ENCODE data around the gene ARMCX2.
A peak's percentile ranks its signal among the peaks of the same experiment; 100 is the strongest.
"Not testable (repeated sequence)": the region's sequence is repeated elsewhere in the genome, so short reads cannot be mapped to it uniquely, and the experiment has no call there.

ARMCX2 gene

DNA sequence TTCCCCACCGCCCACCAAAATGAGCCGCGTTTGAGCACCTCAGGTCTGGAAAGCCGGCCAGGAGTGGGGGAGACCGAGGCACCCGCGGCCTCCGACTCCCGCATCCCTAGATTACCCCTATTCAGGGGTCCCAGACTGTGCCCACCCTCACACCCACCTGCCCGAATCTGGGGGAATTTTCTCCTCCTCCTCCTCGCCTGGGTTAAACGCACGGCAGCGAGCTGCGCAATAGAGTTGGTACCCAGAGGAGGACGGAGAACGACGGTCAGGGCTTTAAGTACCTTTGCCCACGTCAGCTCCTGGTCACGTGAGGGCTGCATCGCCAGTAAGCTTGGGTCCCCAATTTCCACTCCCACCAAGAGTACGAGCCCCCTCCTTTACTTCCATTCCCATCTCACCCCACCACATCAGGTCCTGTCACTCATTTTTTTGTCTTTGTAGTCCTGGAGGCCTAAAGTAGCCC lies at the start of gene ARMCX2:
ARMCX2 (minus strand) TSS at position 250 of the 463 bp plus-strand sequence. CDS start 2,262 bp downstream, outside the sequence.
- DNase-seq (ENCODE audit: low spot score), result peak; percentile 65

DNA sequence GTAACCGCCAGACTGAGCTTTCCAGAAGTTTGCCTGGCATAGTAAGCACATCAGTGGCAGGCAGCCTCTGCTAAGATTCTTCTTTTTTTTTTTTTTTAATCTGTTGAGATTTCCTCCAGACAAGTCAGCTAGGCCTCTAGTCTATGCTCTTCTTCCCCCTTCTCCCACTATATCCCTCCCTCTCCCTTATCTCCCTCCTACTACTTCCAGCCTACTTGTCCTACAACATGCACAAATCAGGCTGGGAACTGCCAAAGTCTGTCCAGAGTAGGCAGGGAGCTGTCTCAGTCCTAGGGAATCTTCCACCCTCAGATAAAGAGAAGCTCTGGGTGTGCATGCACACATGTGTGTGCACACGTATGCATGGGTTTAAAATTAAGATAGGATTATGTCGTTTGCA lies 49.7 kb upstream of the ARMCX2 start:
- DNase-seq (ENCODE audit: low spot score), result no peak

DNA sequence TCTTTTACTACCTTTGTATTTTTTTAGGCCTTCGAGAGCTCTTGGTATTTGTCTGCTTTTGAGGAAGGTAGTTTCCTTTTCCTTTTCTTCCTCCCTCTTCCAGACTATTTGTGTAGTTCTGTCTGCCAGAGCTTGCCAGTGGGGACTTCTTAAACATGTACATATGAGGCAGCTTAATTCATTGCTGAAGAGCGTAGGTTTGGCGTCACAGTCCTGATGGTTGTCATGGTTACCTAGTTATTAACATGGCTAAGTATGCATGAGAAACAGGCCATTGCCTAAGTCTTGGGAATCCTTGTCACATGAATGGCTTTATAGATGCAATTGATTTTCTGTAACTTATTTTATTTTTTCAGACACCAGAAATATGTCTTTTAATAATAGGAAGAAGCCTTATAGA lies 48.5 kb upstream of the ARMCX2 start:
- no peak for DNase-seq (ENCODE audit: low spot score)

DNA sequence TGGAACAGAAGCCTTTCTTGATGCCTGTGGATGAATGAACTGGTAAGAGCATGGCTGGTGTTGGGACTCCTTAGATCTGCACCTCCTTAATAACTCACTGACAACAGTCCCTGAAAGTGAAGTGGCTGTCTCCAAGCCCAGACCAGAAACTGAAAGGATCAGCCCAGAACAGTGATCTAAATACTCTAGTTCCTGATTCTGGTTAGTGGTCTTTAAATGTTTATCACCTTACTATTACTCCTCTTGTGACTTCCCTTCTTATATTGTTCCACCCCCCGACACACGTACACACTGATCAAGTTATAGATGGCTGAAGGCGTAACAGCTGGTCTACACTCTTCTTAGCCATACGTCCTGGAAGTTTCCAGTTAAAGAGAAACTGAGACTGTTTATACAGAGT lies 33.8 kb upstream of the ARMCX2 start:
- DNase-seq (ENCODE audit: low spot score), result peak; percentile 0

DNA sequence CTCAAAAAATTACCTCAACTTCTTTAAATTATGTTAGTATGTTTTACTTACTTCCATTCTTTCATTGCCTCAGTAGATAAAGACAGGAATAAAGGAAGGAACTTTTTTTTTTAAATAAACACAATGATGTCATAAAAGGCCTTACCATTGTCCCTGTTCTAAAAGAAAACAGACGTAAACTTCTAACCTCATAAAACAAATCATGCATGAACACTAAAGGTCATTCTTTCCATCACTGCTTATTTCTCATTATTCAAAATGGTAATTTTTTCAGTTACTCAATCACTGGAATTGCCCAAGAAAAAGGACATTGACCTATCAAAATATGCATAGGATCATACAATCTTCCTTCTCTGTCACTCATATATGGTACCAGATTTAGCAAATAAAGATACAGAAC lies 32.2 kb upstream of the ARMCX2 start:
- no peak for DNase-seq (ENCODE audit: low spot score)

DNA sequence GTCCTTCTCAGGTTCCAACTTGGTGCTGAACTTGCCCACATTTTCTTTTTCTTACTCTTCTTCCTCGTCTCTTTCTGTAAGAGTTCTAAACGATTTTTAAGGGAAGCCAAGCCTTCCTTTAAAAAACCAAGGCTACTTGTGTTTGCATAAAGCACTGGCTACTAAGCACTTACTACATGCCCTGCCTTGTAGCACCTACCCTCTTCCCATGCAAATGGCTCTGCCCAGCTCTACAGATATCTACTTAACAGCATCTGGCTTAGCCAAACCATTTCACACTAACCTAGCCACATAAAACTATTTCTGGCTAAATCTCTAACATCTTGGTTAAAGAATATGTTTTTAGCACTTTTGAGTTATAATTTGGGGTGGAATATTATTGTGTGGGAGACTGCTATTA lies 26.9 kb upstream of the ARMCX2 start:
- DNase-seq (ENCODE audit: low spot score), result no peak

DNA sequence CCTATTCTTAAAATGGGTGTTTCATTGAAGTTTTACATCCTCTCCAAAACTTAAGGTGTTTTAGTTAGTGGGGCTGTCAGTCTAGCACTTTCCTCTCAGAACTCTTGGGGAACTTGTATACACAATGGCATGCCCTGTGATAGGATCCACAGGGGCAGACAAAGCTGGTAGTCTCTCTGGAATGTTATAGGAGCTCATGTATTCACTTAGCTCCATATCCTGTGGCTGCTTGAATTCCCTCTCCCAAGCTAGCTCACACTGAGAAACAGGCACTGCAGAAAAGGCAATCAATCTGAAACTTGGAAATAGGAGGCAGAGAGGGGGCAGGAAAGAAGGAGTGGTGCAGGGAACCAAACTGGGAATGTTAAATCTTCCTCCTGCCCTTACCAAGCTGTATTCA lies 26.3 kb upstream of the ARMCX2 start:
- no peak for DNase-seq (ENCODE audit: low spot score)

DNA sequence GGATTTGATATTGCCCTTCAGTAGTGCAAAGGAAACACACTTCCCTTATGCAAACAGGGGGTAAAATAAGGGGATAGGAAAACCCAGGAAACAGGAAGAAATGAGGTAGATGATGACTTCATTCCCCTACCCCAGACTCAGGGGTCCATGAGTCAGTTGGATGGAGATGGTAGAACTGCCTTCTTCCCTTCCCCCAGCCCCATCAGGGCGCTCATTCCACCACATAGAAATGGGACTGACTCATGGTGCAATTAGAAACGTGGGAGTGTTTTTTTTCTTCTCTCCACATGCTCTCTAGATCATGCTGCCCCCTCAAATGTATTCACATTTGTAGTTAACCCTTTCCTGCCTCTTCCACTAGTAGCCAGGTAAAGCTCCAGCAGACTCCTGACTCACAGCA lies 23.1 kb upstream of the ARMCX2 start:
- DNase-seq (ENCODE audit: low spot score), result no peak

DNA sequence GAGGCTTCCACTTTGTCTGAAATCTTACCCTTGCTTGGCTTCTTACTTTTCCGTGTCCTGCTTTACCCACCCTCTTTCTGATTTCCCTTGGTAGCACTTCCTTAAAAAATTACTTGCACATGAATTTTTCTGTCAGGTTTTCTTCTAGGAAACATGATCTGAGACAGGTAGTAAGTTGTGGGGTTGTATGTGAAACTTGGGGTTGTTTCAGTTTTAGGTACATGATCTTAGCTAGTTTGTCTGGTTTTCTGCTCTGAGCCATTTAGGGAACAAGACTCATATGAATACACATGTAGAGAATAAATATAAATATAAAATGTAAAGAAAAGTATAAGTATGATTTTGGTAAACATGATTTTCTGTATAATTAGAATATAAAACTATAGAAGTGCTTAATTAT lies 17.4 kb upstream of the ARMCX2 start:
- no peak for DNase-seq (ENCODE audit: low spot score)

DNA sequence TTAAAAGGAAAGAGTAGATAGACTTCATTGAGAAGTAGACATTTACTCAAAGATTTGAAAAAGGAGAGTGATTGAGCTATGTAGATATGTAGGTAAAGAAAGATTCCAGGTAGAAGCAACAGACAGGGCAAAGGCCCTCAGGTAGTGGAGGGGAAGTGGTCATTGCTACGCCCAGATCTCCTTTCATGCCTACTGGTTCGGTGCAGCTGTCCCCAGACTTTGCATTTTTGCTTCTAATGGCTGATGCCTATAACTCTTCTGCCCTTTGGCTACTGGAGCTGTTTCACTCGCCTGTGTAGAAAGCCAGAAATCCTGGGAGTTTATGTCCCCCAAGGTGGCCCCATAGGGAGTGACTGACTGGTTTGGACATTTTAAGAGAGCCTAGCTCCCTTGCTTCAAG lies 16.9 kb upstream of the ARMCX2 start:
- no peak for DNase-seq (ENCODE audit: low spot score)

DNA sequence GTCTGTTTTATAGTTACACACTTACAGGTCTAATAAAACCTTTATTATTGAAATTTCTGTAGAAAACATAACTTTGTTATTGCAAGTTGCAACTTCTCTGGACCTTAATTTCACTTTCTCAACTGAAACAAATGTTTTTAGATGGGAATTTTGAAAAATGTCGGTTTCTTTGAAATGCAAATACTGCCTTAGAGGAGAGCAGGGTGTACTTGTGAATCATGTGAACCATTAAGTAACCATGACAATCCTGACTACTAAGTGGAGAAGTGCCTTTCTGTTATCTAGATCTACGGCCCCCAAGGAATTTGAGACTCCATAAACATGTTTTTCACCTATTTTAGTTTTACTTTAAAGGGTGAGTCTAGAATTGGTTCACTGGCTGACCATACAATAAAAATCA lies 8.5 kb upstream of the ARMCX2 start:
- DNase-seq (ENCODE audit: low spot score), result no peak

DNA sequence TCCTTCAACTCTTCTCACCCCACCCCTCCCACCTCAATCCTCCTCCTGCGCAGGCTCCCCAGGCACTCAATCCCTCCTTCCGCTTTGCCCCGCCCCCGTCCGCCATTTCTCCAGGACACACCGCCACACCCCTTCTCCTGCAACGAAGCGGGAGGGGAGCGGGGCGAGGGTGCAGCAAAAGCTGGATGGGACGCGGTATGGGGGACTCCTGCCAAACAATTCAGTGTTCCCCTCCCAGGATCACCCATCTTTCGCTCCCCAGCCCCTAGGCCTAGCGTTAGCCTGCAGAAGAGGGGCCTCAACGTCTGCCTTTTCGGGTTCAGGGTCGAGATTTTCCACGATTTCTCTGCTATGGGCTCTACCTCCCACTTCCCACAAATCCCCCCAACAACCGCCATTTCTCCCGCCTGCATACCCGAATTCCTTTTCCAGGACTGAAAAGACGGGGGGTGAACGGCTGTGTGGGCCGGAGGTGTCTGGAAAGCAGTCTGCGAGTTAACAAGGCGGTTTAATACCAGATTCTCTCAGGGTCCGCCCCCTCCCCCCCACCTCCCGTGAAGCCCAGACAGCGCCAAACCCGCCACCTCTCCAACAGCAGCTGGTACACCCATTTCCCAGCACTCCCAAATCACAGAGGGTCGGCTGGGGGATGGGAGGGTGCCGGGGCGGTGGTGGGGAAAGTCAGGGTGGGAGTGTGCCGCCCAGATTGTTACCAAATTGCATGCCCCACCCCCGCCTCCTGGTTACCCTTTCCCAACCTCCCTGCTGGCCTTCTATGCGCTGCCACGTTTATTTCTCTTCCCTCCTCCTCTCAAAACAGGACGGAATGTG lies 774 bp downstream of the ARMCX2 start:
- DNase-seq (ENCODE audit: low spot score), result peak; percentile 60

DNA sequence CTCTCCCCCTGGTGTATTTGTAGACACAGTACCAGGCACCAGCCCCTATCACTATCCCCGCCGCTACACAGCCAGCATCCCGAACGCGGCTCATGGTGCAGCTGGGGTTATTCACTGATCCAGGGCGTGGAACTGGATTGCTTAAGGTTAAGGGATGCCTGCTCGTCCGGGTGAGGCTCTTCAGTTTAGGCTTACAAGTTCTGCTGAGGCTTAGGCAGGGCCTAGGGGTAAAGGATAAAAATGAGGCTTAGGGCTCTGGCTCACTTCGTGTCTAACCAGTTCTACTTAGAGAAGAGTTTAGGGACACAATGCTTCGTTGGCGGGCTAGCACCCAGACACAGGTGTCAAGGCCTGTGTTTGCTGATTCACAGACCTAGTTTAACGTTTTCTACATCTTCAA lies 2.2 kb downstream of the ARMCX2 start:
- DNase-seq (ENCODE audit: low spot score), result no peak

DNA sequence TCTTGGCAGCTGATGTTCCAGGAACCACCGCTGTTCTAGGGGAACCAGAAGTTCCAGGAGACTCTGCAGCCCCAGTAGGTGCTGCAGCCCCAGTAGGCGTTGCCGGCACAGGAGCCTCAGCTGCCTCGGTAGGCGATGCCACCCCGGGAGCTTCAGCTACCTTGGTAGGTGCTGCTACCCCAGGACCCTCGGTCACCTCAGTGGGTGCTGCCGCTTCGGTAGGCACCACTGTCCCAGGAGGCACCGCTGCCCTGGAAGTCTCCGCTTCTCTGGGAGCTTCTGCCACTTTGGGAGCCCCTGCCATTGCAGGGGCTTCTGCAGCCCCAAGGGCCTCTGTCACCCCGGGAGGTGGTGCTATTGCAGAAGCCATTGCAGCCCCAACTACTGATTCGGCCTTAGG lies 2.8 kb downstream of the ARMCX2 start:
- DNase-seq (ENCODE audit: low spot score), result no peak

DNA sequence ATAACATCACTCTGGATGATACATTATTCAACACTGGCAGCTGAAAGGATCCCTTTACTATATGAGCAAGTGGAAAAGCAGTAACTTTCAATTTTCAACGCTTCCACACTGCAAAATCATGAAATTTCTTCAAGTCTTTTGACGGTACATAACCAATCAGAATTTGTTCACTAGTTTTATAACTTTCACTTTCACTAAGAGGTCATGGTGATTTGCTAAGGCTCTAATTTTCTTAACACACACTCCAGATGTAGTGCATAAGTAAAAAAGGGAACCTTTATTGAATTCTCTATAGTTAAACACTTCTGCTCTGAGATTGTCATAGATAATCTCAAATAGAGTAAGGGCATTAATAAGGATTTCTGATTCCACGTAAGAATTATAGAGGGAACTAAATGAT lies 4.1 kb downstream of the ARMCX2 start:
- DNase-seq (ENCODE audit: low spot score), result no peak

DNA sequence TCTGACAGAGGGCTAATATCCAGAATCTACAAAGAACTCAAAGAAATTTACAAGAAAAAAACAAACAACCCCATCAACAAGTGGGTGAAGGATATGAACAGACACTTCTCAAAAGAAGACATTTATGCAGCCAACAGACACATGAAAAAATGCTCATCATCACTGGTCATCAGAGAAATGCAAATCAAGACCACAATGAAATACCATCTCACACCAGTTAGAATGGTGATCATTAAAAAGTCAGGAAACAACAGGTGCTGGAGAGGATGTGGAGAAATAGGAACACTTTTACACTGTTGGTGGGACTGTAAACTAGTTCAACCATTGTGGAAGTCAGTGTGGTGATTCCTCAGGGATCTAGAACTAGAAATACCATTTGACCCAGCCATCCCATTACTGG lies 11.9 kb downstream of the ARMCX2 start:
- DNase-seq (ENCODE audit: low spot score), result not testable (repeated sequence)

DNA sequence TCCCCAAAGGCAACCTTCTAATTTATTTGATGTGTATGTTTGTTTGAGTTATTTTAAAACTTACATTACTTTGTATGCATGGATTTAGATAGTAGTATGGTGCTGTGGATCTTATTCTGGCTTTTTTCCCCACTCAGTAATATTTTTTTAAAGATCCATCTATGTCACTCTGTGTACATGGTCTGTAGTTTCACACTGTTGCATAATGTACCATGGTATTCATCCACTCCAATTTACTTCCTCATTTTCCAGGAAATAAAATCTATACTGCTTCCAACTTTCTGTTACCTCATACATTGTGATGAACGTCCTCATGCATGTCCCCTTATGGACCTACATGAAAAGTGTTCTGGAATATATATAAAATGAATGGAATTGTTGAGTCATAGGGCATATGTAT lies 17.6 kb downstream of the ARMCX2 start:
- DNase-seq (ENCODE audit: low spot score), result no peak

DNA sequence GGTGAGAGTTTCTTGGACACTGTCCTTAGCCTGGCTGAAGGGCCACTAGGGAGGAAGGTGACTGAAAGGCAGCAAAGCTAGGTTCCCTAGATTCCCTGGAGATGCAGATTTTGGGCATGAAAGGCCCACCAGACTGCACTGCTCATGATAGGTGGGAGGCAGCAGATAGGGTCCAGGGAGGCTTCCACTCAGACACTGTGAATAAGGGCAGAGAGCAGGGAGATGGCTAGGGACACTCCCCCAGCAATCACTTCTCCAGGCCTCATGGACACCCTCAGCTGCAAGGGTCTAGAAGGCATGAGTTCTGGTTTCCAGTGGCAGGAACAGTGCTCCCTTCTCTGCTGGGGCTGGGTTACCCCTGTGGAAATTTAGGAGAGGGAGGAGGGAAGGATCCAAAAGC lies 20.1 kb downstream of the ARMCX2 start:
- no peak for DNase-seq (ENCODE audit: low spot score)

DNA sequence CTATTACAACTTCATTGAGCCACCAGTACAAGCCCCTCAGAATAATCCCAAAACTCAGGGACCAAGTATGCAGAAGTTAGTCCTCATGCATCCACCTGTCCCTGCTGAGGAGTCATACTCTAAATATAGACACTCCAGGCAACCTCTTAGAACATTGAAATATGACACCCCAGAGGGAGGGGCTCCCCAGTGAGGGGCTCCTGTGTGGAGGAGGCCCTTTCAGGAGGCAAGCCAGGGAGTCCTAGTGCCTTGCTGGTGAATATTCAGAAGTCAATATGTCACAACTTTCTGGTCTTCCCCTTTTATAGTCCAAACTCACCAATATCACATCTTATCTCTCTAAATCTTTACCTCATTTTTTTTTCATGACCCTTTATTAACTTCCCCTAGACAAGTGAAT lies 40.3 kb downstream of the ARMCX2 start:
- DNase-seq (ENCODE audit: low spot score), result no peak

DNA sequence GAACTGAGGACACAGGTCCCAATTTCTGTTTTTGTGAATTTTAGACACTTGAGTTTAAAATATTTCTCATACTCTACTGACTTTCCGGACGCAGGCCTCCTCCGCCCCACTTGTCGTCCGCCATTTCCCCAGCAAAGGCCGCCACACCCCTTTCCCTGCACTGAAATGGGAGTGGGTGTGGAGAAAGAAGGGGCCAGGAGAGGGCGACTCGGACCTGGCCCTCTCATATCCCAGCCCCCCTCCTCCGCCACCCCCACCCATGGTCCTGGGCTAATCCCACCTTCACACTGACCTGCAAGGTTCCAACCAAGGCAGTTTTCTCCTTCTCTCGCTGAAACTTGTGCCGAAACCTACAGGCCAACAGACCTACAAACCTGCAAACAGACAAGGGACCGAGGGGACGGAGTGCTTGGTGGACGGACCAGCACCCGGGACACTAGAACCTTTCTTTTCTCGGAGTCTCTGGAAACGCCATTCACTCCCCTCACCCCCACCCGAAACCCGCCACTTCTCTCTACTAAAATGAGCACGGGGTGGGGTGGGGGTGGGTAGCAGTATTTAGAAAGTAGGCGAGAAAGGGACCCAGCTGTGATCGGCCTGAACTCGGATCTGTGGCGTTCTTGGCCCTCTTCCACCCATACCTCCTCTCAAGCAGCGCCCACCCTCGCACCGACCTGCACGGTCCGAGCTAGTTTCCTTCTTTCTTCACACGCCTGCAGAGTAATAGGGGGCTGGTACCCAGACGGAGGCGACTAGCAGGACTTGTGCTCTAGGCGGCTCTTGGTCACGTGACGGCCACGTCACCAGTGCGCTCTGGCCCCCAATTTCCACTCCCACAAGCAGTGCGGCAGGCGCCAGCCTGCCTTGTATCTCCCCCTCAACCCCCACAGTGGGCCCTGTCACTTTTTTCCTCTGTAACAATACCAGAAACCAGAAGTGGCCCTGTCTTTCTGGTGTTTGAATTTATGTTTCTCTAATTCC lies 42.1 kb downstream of the ARMCX2 start, which contains the start of gene ARMCX6:
ARMCX6 (minus strand) TSS at position 790 of the 981 bp plus-strand sequence. CDS start 1,380 bp downstream, outside the sequence.
- peak; percentile 82 for DNase-seq (ENCODE audit: low spot score)

DNA sequence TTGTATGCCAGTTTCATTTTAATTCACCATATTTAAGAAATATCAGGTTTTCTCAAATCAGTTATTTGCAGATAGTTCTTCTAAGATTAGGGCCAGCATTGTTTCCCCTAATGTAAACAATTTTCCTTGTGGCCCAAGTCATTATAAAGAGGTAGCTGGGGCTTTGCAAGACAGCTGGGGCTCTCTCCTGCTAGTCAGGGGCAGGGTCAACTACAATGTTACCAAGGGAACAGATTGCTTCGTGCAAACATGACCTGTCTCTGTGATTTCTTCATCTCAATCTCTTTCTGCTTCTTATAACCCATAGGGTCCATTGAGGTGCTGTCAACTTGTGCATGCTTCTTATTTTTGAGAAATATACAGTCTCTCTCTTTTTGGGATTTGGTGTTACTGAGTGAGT lies 53.9 kb downstream of the ARMCX2 start:
- DNase-seq (ENCODE audit: low spot score), result no peak
